Posterior vena cava (tissue), 2 donors: ENCODE measurements around the gene GPR42. TPM values are rescaled to one million over a fixed set of nuclear protein-coding genes. Genes with fewer than 3 reads are reported as not detected.
"Not testable (repeated sequence)": the region's sequence is repeated elsewhere in the genome, so short reads cannot be mapped to it uniquely, and the experiment has no call there.

ENCODE experiments used
- DNase-seq: peaks from one replicate; pipeline ENCODE4 v3.0.0-alpha.2; 2020; ENCODE audit warnings: low spot score
- intact Hi-C, 2 donors: fragments of 100-400 bp; cut with DNase I; formaldehyde crosslinking; loops; one replicate each; pipeline versions ENCODE4 v1.14.1 to v1.14.2; 2022 to 2023
- total RNA-seq, 2 donors: library from RNA; stranded (reverse); fragmentation: NEBNext Ultra II Directional; extraction: Animal tissue kit (Norgen Biotek cat#: 25700); gene quantifications; one replicate each; pipeline ENCODE4 v1.2.1, GENCODE V29; 2021
- donor health status: DM: yes; HTN: yes; CAD: no.
- donor health status: DM: yes; HTN: yes; CAD: no.

GPR42 gene
- total RNA-seq, 2 donors from 2014 or later = 0.28 TPM; not detected in 1

- intact Hi-C loops = no loop called here
- DNase-seq = no peak
Observed at GRCh38 chr19:35383536-35383935, 12.7 kb downstream of the GPR42 start.

GRCh38 chr19:35388277-35389054 is 17.6 kb downstream of the GPR42 start:
- DNase-seq = no peak
- intact Hi-C loops = no loop called here

- no peak for DNase-seq
- intact Hi-C loops = no loop called here
Observed at GRCh38 chr19:35389192-35389861, 18.5 kb downstream of the GPR42 start.

GRCh38 chr19:35392742-35393715 is 22.2 kb downstream of the GPR42 start:
- intact Hi-C loops = no loop called here
- no peak for DNase-seq

GRCh38 chr19:35395382-35396199 is 24.7 kb downstream of the GPR42 start:
- DNase-seq = no peak
- intact Hi-C loops = no loop called here

- intact Hi-C loops = no loop called here
- no peak for DNase-seq
Observed at GRCh38 chr19:35396240-35396885, 25.5 kb downstream of the GPR42 start.

GRCh38 chr19:35397064-35397463 is 26.2 kb downstream of the GPR42 start:
- DNase-seq = no peak
- intact Hi-C loops = no loop called here

GRCh38 chr19:35398570-35398969 is 27.7 kb downstream of the GPR42 start:
- intact Hi-C loops = no loop called here

GRCh38 chr19:35399231-35399630 is 28.4 kb downstream of the GPR42 start:
- intact Hi-C loops = no loop called here

More at GRCh38 chr19:35398570-35398969, 27.7 kb downstream of the GPR42 start:
- no peak for DNase-seq

GRCh38 chr19:35399948-35400772 is 29.3 kb downstream of the GPR42 start:
- intact Hi-C loops = no loop called here
- peak; percentile 12 for DNase-seq

More at GRCh38 chr19:35399231-35399630, 28.4 kb downstream of the GPR42 start:
- DNase-seq = no peak

GRCh38 chr19:35400773-35401100 is 29.9 kb downstream of the GPR42 start:
- peak; percentile 30 for DNase-seq
- intact Hi-C loops = no loop called here

GRCh38 chr19:35401416-35401815 is 30.5 kb downstream of the GPR42 start:
- peak; percentile 31 for DNase-seq
- intact Hi-C loops = not testable (repeated sequence)

GRCh38 chr19:35403116-35403760 is 32.4 kb downstream of the GPR42 start:
- DNase-seq = peak; percentile 38
- intact Hi-C loops = no loop called here

GRCh38 chr19:35404879-35405622 is 34.2 kb downstream of the GPR42 start:
- intact Hi-C loops = no loop called here

GRCh38 chr19:35407619-35408018 is 36.8 kb downstream of the GPR42 start:
- peak; percentile 60 for DNase-seq
- intact Hi-C loops = loop anchor here in 1 of 2 donors (2.0 kb wide), 1 partner anchor 75 kb away; no protein-coding TSS in a partner anchor

More at GRCh38 chr19:35404879-35405622, 34.2 kb downstream of the GPR42 start:
- peak; percentile 83 for DNase-seq
